Skin of body (tissue), 2 donors: ENCODE measurements around the gene ASXL2. TPM values are rescaled to one million over a fixed set of nuclear protein-coding genes. Genes with fewer than 3 reads are reported as not detected.
"Not testable (repeated sequence)": the region's sequence is repeated elsewhere in the genome, so short reads cannot be mapped to it uniquely, and the experiment has no call there.

Experiments used
- DNase-seq: peaks from one replicate; lab custom pipeline; 2025; lab: John Stamatoyannopoulos, UW
- total RNA-seq: library from RNA; depleted of rRNA; stranded (reverse); fragments of >200 nt; gene quantifications from one replicate; pipeline ENCODE4 v1.2.3, GENCODE V29; 2014

Gene ASXL2
- total RNA-seq, 1 donor from 2014 or later: 9.9 TPM

DNA sequence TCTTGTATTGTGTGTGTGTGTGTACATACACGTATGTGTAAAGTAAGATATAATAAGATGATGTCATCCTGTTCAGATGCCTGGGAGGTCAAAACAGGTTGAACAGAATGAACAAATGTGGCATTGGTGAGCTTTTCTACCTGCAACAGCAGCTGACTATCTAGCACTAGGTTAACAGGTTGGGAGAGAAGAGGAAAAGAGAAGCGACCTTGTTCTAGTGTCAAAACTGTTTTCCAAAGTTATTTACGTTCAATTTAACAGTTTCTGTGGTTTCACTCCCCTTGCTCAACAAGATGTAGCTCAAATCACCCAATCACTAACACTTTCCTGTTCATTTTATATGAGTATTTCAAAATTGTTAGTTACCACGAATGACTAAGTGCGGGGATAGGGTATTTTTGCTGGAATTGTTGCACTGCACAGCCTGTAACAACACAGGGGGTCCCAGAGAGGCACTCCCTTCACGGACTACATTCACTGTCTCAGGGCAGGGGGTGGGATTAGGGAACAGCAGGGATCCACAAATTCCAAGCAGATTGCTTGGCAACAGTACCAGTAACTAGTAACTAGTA, 137.4 kb downstream of the ASXL2 start:
- DNase-seq: no peak

DNA sequence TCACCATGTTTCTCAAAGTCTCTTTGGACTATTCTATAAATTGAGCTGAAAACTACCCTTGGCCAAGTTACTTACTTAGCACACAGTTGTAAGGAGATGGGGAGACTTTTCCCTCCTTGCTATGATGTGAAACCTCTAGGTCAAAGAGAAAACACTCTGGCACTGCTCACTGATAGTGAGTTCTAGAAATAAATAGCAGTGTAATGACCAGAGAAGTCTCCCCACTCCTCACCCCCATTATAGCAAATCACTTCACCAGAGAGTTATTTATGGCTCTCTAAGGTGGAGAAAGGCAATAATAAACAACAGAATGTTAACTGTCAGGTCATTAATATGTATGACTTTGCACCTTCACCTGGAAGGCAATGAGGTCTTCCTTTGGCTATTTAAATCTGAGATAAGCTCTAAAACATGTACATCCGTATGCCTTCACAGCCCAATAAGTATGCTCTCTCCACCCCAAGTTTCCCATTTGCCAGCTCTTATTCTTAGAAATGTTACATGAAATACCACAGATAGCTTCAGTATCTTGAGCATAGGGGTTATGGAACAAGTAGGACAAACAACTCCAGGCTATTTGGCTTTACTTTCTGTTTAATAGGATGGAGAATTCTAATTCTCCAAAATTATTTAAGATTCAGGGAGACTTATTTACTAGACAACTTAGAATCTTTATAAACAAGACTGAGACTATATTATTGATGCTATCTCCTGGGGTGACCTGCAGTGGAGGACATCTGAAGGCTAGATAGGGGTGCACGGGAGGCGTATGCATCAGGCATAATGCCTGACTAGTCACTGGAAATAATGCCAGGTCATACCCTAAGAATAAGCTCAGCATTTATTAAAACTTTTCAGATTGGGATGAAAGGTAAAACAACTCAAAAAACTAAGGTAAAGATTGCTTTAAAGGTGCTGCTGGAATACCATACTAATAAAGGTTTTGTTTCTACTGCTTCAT, 139.6 kb downstream of the ASXL2 start:
- DNase-seq: no peak

DNA sequence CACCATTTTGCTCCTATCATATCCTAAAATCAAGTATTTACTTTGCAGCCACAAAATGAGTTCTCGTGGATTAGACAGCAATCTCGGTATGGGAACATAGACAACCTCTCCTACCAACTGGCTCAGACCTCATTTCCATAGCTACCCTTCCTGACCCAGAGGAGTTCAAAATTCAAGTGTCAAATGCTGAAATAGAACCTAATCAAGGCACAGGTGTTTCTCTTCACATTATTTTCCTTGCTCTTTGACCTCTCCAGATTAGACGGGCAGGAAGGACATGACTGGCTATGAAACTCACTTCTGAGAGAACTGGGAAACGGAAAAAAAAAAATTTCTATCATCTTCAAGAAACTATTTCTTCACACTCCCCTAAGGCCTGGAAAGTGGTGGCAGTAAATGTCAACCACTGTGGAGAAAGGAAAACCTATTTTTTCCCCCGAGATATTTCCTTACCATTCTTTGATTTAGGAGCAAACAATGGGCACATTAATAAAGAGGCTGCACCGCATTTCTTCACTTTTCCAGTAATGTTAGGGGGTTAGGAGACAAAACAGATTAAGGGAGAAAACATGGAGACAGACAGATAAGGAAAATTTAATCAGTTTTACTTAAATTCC, 141.3 kb downstream of the ASXL2 start:
- DNase-seq: no peak

DNA sequence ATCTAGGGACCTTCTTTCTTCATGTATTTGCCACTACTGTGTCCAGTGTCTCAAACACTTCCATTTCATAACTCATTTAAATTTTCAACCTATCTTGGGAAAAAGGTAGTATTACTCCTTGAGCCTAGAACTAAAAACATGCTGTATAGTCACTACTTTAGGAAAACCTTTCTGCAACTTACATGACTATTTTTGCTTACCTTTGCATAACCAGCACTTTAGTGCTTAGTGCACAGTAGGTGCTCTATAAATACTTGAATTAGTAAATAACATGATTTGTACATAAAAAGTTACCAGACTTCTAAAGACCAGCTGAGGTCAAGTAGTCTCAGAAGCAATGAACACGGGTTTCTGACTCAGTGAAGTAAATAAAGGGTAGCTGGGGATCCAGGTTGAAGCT, 142.5 kb downstream of the ASXL2 start:
- no peak for DNase-seq

DNA sequence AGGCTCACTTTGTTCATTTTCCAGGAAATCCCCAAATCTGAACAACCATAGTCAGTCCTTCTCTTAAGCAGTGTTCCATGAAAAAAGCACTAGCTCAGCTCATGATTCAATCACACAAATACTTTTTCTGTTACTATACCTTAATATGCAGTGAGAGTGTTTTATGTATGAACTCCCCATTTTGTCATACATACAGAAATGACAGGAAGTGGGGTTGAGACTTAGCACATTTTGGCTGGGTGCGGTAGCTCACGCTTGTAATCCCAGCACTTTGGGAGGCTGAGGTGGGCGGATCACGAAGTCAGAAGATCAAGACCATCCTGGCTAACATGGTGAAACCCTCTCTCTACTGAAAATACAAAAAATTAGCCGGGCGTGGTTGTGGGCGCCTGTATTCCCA, 149.7 kb downstream of the ASXL2 start:
- DNase-seq: no peak

DNA sequence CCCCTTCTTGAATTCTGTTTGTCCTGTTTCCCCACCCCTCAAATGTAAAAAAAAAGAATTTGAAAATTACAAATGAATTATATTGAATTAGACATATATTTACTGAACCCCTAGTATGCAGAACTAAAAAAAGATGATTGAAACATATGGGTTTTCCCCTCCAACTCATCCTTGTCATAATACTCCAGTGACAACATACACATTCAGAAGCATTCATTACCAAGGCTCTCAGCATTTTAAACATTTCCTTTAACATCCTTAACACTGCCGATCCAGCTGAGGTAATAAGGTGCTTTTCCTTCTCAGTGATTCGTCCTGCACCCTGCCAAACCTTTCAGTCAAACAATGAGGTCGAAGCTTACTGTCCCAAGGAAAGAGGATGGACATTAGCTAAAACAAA, 151.8 kb downstream of the ASXL2 start:
- no peak for DNase-seq

DNA sequence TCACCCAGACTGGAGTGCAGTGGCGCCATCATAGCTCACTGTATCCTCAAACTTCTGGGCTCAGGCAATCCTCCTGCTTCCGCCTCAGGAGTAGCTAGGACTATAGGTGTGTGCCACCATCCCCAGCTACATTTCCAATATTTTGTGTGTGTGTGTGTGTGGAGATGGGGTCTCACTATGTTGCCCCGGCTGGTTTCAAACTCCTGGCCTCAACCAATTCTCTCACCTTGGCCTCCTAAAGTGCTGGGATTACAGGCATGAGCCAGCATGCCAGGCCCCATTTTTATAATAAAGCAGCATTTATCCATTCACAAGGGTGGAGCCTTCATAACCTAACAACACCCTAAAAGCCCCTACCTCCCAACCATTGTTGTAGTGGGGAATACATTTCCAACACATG, 152.4 kb downstream of the ASXL2 start:
- no peak for DNase-seq

DNA sequence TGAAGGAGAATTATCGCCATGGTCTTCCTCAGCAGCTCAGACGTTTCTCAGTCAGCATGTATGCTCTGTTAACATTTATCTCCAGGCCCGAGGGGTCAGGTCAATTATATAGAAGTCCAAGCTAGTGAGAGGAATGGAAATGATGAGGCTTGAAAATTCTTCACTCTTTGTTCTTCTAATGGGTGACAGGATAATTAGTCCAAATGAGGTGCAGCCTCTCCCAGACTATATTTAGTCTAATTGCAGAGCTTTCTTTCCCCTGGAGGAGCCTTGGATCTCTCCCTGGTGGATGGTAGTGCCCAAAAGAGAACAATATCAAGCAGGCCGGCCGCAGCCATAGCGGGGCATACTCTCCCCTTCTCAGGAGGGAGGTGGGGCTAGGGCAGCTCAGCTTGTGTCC, 153.5 kb downstream of the ASXL2 start:
- DNase-seq: no peak

DNA sequence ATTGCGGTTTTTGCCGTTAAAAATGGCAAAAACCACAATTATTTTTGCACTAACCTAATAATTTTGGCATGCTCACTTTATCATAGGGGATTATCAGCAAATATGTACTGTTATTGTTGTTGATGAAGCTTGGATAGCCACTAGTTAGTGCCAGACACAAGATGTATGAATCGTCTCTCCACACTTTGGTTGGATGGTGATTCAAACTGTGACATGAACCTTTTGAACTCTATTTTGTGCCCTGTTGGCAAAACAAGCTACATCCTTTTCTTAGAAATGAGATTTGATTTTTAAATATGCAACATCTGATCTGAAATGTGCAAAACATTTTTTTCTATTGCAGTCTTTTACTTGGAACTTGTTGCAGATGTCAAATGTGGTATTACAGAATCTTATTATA, 156.1 kb downstream of the ASXL2 start:
- DNase-seq: no peak

DNA sequence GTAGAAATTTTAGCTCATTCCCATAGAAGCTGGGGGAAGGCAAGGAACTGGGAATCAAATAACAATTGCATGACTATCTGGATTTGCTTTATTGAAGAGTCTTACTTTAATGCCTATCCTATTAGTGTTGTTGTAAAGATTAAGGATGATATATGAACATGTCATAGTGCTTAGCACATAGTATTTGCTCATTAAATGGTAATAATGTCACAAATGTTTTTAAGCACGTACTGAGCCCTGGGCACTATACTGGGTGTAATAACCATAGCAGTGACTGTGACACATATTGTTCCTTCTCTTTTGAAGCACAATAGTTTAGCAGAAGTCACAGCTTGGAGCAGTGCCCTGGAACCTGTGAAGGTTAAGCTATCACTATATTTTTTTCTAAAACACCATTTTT, 157.7 kb downstream of the ASXL2 start:
- DNase-seq: no peak

DNA sequence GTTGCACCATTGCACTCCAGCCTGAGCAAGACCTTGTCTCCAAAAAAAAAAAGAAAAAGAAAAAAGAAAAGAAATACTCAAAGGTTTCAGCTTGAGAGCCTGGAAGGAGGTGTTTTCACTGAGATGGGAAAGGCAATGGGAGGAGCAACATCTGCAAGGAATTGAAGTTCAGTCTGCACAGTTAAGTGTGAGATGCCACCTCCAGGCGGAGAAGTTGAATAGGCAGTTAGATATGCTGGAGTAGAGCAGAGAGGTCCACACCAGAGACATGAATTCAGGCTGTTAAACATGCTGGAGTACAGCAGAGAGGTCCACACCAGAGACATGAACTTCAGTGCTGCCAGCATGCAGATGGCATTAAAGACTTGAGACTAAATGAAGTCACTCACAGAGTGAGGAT, 163.5 kb downstream of the ASXL2 start:
- DNase-seq: no peak

DNA sequence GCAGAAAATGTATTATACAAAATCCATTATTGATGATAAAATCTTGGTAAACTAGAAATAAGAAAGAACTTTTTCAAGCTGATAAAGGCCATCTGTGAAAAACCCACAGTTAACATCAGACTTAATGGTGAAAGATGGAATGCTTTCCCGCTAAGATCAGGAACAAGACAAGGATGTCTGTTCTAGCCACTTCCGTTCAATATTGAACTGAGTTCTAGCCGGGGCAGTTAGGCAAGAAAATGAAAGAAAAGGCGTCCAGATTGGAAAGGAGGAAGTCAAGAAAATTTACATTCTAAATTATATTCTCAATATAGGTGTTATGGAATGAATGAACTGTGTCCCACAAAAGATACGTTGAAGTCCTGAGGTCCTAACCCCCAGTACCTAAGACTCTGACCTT, 165.8 kb downstream of the ASXL2 start:
- no peak for DNase-seq

DNA sequence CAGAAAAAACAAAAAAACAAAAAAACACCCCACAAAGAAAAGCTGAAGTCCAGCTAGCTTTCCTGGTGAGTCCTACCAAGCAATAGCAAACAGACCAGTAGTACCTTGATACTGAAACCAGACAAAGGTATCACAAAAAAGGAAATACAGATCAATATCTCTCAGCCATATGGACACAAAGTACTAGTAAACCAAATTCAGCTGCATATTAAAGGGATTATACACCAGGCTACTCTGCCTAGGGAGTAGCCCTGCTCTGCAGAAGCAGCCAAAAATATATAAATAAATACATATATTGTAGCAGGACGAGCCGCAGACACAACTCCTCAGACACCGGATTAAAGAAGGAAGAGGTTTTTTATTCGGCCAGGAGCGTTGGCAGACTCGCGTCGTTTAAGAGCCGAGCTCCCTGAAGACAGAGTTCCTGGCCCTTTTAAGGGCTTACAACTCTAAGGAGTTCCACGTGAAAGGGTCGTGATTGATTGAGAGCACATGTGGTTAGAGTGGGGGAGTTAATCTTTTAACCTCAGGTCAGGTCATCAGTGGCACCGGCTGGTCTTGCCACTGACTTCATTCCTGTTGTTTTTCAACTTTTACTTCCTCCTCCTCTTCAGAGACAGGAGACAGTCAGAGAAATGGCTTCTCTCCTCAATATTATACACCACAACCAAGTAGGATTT, 166.5 kb downstream of the ASXL2 start:
- no peak for DNase-seq

DNA sequence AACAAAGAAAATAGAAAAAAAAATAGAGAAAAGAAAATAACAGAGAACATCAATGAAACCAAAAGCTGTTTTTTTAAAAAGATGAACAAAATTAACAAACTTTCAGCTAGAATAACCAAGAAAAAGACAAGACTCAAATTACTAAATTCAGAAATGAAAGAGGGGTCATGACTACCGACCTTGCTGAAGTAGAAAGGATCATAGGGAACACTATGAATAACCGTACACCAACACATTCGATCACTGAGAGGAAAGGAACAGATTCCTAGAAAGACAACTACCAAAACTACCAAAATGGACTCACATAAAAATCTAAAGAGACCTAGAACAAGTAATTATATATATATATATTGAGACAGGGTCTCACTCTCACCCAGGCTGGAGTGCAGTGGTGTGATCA, 167.5 kb downstream of the ASXL2 start:
- DNase-seq: no peak

DNA sequence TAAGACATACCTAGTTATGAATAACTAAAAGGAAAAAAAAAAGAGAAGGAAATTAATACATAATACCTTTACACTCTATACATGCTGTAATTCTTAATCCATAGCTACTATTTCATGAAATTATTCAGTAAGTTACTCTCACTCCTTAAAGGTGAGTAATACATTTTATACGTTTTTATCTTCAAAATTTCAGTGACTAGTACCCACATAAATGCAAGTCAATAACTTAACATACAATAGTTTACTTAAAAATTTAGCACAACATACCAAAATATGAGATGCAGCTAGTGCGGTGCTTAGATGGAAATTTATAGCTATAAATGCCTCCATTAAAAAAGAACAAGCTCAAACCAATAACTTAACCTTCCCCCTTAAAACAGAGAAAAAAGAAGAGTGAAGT, 168.9 kb downstream of the ASXL2 start:
- DNase-seq: no peak

DNA sequence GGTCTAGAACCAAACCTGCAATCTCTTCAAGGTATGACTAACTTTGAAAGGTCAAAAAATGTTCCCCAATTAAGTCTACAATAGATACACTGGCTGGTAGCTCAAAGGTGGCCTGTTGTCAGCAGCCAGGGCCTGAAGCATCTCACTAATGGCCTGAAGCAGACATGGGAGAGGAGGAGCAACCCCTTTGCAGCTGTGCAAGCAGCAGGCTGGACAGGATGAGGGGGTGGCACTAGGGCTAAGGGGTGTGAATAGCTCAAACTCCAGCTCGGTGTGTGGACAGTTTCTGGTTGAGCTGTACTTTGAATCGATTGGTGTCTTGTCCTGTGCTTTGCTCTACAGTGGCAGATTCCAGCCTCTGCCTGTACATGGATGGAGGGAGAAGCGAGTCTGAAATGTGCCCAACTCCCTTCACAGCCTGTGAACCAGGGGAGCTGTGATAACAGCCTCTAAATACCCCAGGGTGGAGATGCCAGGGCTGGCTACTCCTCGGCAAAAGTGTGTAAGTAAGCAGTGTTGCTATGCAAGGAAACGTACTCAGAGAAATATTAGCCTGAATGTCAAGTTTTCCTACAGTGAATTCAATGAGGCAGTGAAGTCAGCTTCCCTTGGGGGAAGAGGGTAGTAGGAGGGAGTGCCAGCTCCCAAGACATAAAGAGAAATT, 170.2 kb downstream of the ASXL2 start:
- no peak for DNase-seq

DNA sequence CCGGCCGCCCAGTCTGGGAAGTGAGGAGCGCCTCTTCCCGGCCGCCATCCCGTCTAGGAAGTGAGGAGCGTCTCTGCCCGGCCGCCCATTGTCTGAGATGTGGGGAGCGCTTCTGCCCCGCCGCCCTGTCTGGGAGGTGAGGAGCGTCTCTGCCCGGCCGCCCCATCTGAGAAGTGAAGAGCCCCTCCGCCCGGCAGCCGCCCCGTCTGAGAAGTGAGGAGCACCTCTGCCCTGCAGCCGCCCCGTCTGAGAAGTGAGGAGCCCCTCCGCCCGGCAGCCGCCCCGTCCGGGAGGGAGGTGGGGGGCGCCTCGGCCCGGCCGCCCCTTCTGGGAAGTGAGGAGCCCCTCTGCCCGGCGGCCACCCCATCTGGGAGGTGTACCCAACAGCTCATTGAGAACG, 172.7 kb downstream of the ASXL2 start:
- DNase-seq: not testable (repeated sequence)

DNA sequence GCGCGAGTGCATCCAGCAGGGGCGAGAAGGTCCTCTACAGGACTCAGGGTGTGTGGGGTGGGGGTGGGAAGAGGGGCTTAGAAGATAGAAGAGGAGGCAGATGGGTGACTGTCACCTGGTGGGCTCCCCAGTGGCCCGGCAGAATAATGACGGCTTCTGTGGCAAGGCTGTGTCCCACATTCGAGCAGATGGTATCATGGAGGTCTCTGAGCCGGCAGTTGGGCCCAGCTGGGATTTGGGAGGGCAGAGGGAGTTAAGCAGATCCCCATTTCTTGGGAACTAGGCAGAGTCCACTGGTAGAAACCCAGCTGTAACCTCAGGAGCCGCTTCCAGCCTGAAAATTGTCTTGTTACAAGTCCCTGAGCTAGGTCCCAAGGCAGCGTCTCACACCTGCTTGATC, 176.5 kb downstream of the ASXL2 start:
- DNase-seq: no peak

DNA sequence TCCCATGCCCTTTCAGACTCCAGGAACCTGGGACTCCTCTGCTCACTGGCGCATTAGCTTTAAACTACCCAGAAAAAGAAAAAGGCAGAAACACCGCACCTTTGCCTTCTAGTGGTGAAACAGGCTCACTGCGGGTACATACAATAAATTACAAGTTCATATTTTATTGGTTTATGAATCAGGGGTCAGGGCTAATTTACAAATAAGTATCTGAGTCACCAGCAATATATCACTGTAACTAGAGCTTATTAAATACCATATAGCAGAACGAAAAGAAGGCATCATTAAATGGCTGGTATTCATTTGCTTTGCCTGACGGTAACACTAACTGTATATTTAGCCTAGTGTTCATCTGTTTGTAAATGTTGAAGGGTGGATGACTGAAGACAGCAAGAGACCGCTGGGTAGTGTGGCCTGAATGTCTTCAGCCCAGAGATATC, 178.0 kb downstream of the ASXL2 start:
- DNase-seq: no peak

DNA sequence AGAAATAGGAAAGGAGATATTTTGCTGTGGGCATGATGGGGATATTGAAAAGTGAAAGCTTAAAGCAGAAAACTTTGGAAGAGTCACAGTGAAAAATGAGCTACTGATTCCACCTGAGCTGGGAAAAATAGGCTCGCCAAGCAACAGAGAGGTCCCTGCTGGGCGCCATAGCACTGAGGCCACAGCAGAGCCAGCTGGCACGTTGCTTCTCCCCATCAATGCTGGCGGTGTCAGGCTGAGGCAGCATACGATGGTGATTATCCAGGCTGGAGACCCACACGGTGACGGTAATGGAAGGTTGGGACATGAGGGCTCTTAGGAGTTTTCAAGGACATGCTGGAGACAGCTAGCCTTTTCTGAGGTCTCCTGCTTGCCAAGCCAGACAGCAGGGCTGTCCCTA, 179.1 kb downstream of the ASXL2 start:
- DNase-seq: no peak

DNA sequence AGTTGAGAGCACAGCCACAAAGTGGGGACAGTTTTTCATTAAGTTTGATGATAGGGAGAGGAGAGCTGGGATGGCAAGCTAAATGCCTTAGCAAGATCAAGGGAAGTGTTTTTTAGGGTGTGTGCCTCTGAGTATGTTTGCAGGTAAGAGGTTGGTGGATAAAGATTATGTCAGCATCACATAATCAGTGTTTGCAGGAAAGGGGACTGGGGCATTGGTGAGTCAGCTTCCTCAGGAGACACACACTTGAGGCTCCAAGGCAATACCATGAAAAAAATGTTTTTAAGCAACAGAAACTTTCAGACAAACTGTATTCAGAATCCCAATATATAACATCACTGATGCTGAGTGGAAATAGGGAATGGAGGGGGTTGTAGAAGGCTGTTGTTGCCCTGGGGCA, 179.5 kb downstream of the ASXL2 start:
- DNase-seq: no peak
